ENCODE measurements around the gene ABCG1.

Gene ABCG1

GRCh38 chr21:42193721-42194120 is 25.2 kb upstream of the ABCG1 start:
- Histone ChIP-seq H3K27me3 (ENCODE audit: insufficient read depth, low read length) (no peaks in the 10 kb centered on the region), H3K36me3 (ENCODE audit: insufficient read depth, low read length) (no peaks in the 10 kb centered on the region), H3K9ac (ENCODE audit: low read depth, low read length) (no peak overlapping the region), H3K4me1 (ENCODE audit: insufficient read depth, low read length) (no peaks in the 10 kb centered on the region), H3K27ac (ENCODE audit: low read depth, low read length) (no peak overlapping the region), H3K4me3 (ENCODE audit: low read length) (no peak overlapping the region), H3K9me3 (ENCODE audit: insufficient read depth, low read depth, low read length) (no peaks in the 10 kb centered on the region)
- 95% methylated on average over 6 of the region's 6 CpGs for WGBS

- Histone ChIP-seq H3K4me3 (ENCODE audit: low read length) (no peak overlapping the region), H3K36me3 (ENCODE audit: insufficient read depth, low read length) (no peaks in the 10 kb centered on the region), H3K9me3 (ENCODE audit: insufficient read depth, low read depth, low read length) (no peaks in the 10 kb centered on the region), H3K4me1 (ENCODE audit: insufficient read depth, low read length) (no peaks in the 10 kb centered on the region), H3K9ac (ENCODE audit: low read depth, low read length) (no peak overlapping the region), H3K27ac (ENCODE audit: low read depth, low read length) (no peak overlapping the region), H3K27me3 (ENCODE audit: insufficient read depth, low read length) (no peaks in the 10 kb centered on the region)
- WGBS = 90% methylated on average over 9 of the region's 9 CpGs
These were observed 24.1 kb upstream of the ABCG1 start for GRCh38 chr21:42194863-42195262.

- WGBS = 76% methylated on average over 5 of the region's 6 CpGs
- Histone ChIP-seq H3K27ac (ENCODE audit: low read depth, low read length) (no peak overlapping the region), H3K4me1 (ENCODE audit: insufficient read depth, low read length) (no peaks in the 10 kb centered on the region)
These were observed 23.4 kb upstream of the ABCG1 start for GRCh38 chr21:42195378-42196031.

GRCh38 chr21:42198929-42199867 is 19.7 kb upstream of the ABCG1 start:
- Histone ChIP-seq H3K9ac (ENCODE audit: low read depth, low read length) (no peak overlapping the region), H3K4me1 (ENCODE audit: insufficient read depth, low read length) (no peaks in the 10 kb centered on the region), H3K36me3 (ENCODE audit: insufficient read depth, low read length) (no peaks in the 10 kb centered on the region), H3K4me3 (ENCODE audit: low read length) (no peak overlapping the region), H3K9me3 (ENCODE audit: insufficient read depth, low read depth, low read length) (no peaks in the 10 kb centered on the region), H3K27me3 (ENCODE audit: insufficient read depth, low read length) (no peaks in the 10 kb centered on the region), H3K27ac (ENCODE audit: low read depth, low read length) (no peak overlapping the region)
- 87% methylated on average over 4 of the region's 5 CpGs for WGBS

More at GRCh38 chr21:42195378-42196031, 23.4 kb upstream of the ABCG1 start:
- Histone ChIP-seq H3K9me3 (ENCODE audit: insufficient read depth, low read depth, low read length) (no peaks in the 10 kb centered on the region), H3K36me3 (ENCODE audit: insufficient read depth, low read length) (no peaks in the 10 kb centered on the region), H3K27me3 (ENCODE audit: insufficient read depth, low read length) (no peaks in the 10 kb centered on the region), H3K4me3 (ENCODE audit: low read length) (no peak overlapping the region), H3K9ac (ENCODE audit: low read depth, low read length) (no peak overlapping the region)

GRCh38 chr21:42199868-42200463 is 19.0 kb upstream of the ABCG1 start:
- H3K4me3 ChIP-seq (ENCODE audit: low read length) = no peak overlapping the region
- WGBS = 83% methylated on average over 8 of the region's 8 CpGs
- no peaks in the 10 kb centered on the region for H3K4me1 ChIP-seq (ENCODE audit: insufficient read depth, low read length)
- H3K27ac ChIP-seq (ENCODE audit: low read depth, low read length) = no peak overlapping the region
- H3K27me3 ChIP-seq (ENCODE audit: insufficient read depth, low read length) = no peaks in the 10 kb centered on the region
- H3K9me3 ChIP-seq (ENCODE audit: insufficient read depth, low read depth, low read length) = no peaks in the 10 kb centered on the region
- H3K9ac ChIP-seq (ENCODE audit: low read depth, low read length) = no peak overlapping the region
- no peaks in the 10 kb centered on the region for H3K36me3 ChIP-seq (ENCODE audit: insufficient read depth, low read length)

- Histone ChIP-seq H3K27ac (ENCODE audit: low read depth, low read length) (no peak overlapping the region), H3K27me3 (ENCODE audit: insufficient read depth, low read length) (no peaks in the 10 kb centered on the region), H3K9ac (ENCODE audit: low read depth, low read length) (no peak overlapping the region), H3K4me1 (ENCODE audit: insufficient read depth, low read length) (no peaks in the 10 kb centered on the region), H3K4me3 (ENCODE audit: low read length) (no peak overlapping the region), H3K9me3 (ENCODE audit: insufficient read depth, low read depth, low read length) (no peaks in the 10 kb centered on the region), H3K36me3 (ENCODE audit: insufficient read depth, low read length) (no peaks in the 10 kb centered on the region)
- 72% methylated on average over 13 of the region's 14 CpGs for WGBS
These were observed 17.9 kb upstream of the ABCG1 start for GRCh38 chr21:42200906-42201614.

GRCh38 chr21:42201615-42202161 is 17.3 kb upstream of the ABCG1 start:
- Histone ChIP-seq H3K9ac (ENCODE audit: low read depth, low read length) (no peak overlapping the region), H3K36me3 (ENCODE audit: insufficient read depth, low read length) (no peaks in the 10 kb centered on the region), H3K4me1 (ENCODE audit: insufficient read depth, low read length) (no peaks in the 10 kb centered on the region), H3K27me3 (ENCODE audit: insufficient read depth, low read length) (no peaks in the 10 kb centered on the region), H3K27ac (ENCODE audit: low read depth, low read length) (no peak overlapping the region), H3K4me3 (ENCODE audit: low read length) (no peak overlapping the region), H3K9me3 (ENCODE audit: insufficient read depth, low read depth, low read length) (no peaks in the 10 kb centered on the region)
- 95% methylated on average over 11 of the region's 11 CpGs for WGBS

- Histone ChIP-seq H3K9me3 (ENCODE audit: insufficient read depth, low read depth, low read length) (no peaks in the 10 kb centered on the region), H3K27ac (ENCODE audit: low read depth, low read length) (no peak overlapping the region), H3K36me3 (ENCODE audit: insufficient read depth, low read length) (no peaks in the 10 kb centered on the region), H3K4me1 (ENCODE audit: insufficient read depth, low read length) (no peaks in the 10 kb centered on the region), H3K4me3 (ENCODE audit: low read length) (no peak overlapping the region), H3K9ac (ENCODE audit: low read depth, low read length) (no peak overlapping the region), H3K27me3 (ENCODE audit: insufficient read depth, low read length) (no peaks in the 10 kb centered on the region)
- 90% methylated on average over 8 of the region's 10 CpGs for WGBS
These were observed 16.6 kb upstream of the ABCG1 start for GRCh38 chr21:42202321-42202720.

- WGBS = 93% methylated on average over 4 of the region's 5 CpGs
- Histone ChIP-seq H3K9ac (ENCODE audit: low read depth, low read length) (no peak overlapping the region), H3K27ac (ENCODE audit: low read depth, low read length) (no peak overlapping the region), H3K4me3 (ENCODE audit: low read length) (no peak overlapping the region), H3K36me3 (ENCODE audit: insufficient read depth, low read length) (no peaks in the 10 kb centered on the region), H3K4me1 (ENCODE audit: insufficient read depth, low read length) (peaks cover 3% of the 10 kb centered on the region; the same call in 1 of the 2 replicates), H3K27me3 (ENCODE audit: insufficient read depth, low read length) (no peaks in the 10 kb centered on the region), H3K9me3 (ENCODE audit: insufficient read depth, low read depth, low read length) (no peaks in the 10 kb centered on the region)
These were observed 15.6 kb upstream of the ABCG1 start for GRCh38 chr21:42203321-42203720.

GRCh38 chr21:42203936-42204335 is 15.0 kb upstream of the ABCG1 start:
- Histone ChIP-seq H3K9me3 (ENCODE audit: insufficient read depth, low read depth, low read length) (no peaks in the 10 kb centered on the region), H3K4me1 (ENCODE audit: insufficient read depth, low read length) (peaks cover 3% of the 10 kb centered on the region; the same call in 1 of the 2 replicates), H3K36me3 (ENCODE audit: insufficient read depth, low read length) (no peaks in the 10 kb centered on the region), H3K27ac (ENCODE audit: low read depth, low read length) (no peak overlapping the region), H3K27me3 (ENCODE audit: insufficient read depth, low read length) (no peaks in the 10 kb centered on the region), H3K9ac (ENCODE audit: low read depth, low read length) (no peak overlapping the region), H3K4me3 (ENCODE audit: low read length) (no peak overlapping the region)
- 80% methylated on average over 1 of the region's 1 CpG for WGBS

Data from HUES64 (cell line).